ENCODE data around the gene LLGL2.

Gene LLGL2

GRCh38 chr17:75558666-75559530 lies 33.4 kb downstream of the LLGL2 start:
- in situ Hi-C loops (cut with MboI; ENCODE audit: low pct_unique_long_range_greater_than_20kb, low sequenced_read_pairs, unreplicated experiment) = no loop called here
- no peak for TF ChIP-seq CTCF (IDR thresholded peaks at IDR 0.05; ENCODE audit: extremely low read depth, insufficient read depth, missing control alignments)
- DNase-seq (ENCODE audit: low spot score) = no peak

- no peak for TF ChIP-seq CTCF (IDR thresholded peaks at IDR 0.05; ENCODE audit: extremely low read depth, insufficient read depth, missing control alignments)
- no peak for DNase-seq (ENCODE audit: low spot score)
- in situ Hi-C loops (cut with MboI; ENCODE audit: low pct_unique_long_range_greater_than_20kb, low sequenced_read_pairs, unreplicated experiment) = no loop called here
Observed at GRCh38 chr17:75559958-75560533, 34.5 kb downstream of the LLGL2 start.

GRCh38 chr17:75561927-75562603 lies 36.6 kb downstream of the LLGL2 start:
- in situ Hi-C loops (cut with MboI; ENCODE audit: low pct_unique_long_range_greater_than_20kb, low sequenced_read_pairs, unreplicated experiment) = no loop called here
- DNase-seq (ENCODE audit: low spot score) = no peak
- no peak for TF ChIP-seq CTCF (IDR thresholded peaks at IDR 0.05; ENCODE audit: extremely low read depth, insufficient read depth, missing control alignments)

- TF ChIP-seq CTCF (IDR thresholded peaks at IDR 0.05; ENCODE audit: extremely low read depth, insufficient read depth, missing control alignments) = no peak
- in situ Hi-C loops (cut with MboI; ENCODE audit: low pct_unique_long_range_greater_than_20kb, low sequenced_read_pairs, unreplicated experiment) = no loop called here
- DNase-seq (ENCODE audit: low spot score) = no peak
Observed at GRCh38 chr17:75563063-75563758, 37.7 kb downstream of the LLGL2 start.

GRCh38 chr17:75564195-75564594 lies 38.7 kb downstream of the LLGL2 start:
- in situ Hi-C loops (cut with MboI; ENCODE audit: low pct_unique_long_range_greater_than_20kb, low sequenced_read_pairs, unreplicated experiment) = no loop called here
- no peak for TF ChIP-seq CTCF (IDR thresholded peaks at IDR 0.05; ENCODE audit: extremely low read depth, insufficient read depth, missing control alignments)
- DNase-seq (ENCODE audit: low spot score) = no peak

GRCh38 chr17:75565066-75565465 lies 39.6 kb downstream of the LLGL2 start:
- no peak for DNase-seq (ENCODE audit: low spot score)
- TF ChIP-seq CTCF (IDR thresholded peaks at IDR 0.05; ENCODE audit: extremely low read depth, insufficient read depth, missing control alignments) = no peak
- in situ Hi-C loops (cut with MboI; ENCODE audit: low pct_unique_long_range_greater_than_20kb, low sequenced_read_pairs, unreplicated experiment) = no loop called here
